ENCODE data around the gene RTN4RL2. TPM values are rescaled to one million over a fixed set of nuclear protein-coding genes. Genes with fewer than 3 reads are reported as not detected.

Gene RTN4RL2
- total and polyA plus RNA-seq, 2 donors (not counting 3 experiments of a cell fraction or from before 2014, with no cell fraction given): 0.35 to 1.3 TPM

DNA sequence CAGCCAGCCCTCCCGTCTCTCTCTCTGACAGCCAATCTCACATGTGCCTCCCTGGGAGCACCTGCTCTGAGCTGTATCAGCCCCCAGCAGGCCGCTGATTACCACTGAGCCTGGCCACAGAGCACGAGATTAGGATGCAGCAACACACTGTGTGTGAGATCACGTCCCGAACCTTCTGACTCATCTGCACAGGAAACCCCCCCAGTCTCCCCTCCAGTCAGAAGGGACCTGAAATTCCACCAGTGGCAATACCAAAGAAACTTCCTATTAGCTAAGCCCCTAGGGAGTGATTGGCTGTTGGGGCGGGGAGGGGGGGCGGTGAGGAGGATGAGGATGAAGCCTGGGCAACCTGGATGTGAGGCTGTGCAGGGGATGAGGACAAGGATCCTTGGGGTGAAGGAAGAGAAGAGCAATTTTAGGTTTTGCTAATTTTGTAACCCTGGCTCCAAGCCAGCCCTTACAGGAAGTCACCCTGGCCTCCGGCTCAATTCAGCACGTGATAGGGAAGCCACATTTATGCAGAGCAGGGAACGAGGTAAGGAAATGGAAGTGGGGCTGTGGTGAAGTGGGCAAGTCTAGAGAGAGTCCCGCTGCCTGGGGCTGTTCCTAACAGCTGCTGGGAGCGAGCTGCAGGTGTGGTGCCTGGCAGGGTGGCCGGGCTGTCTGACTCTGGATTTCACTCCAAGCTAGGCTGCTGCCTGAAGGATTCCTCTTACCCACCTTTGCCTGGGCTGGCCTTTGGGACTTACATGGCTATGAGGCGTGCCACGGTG is 35.4 kb upstream of the RTN4RL2 start:
- FAIRE-seq: peak; percentile 100

More for the DNA sequence above, 35.4 kb upstream of the RTN4RL2 start:
- TF ChIP-seq, protein P1, sequence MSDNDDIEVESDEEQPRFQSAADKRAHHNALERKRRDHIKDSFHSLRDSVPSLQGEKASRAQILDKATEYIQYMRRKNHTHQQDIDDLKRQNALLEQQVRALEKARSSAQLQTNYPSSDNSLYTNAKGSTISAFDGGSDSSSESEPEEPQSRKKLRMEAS (IDR thresholded peaks at IDR 0.05; ENCODE audit: insufficient read depth, insufficient read length): peak; percentile 81
- TF ChIP-seq MYC (IDR thresholded peaks at IDR 0.05; ENCODE audit: low read depth, low read length) (peak; percentile 34), EZH2 (IDR thresholded peaks at IDR 0.05; ENCODE audit: borderline replicate concordance, low read depth, low read length, severe bottlenecking) (no peak), FOS (IDR thresholded peaks at IDR 0.05; ENCODE audit: borderline replicate concordance, insufficient read depth, low read length) (peak; percentile 94), JUN (IDR thresholded peaks at IDR 0.05; ENCODE audit: borderline replicate concordance, insufficient read depth, insufficient read length, low read depth) (peak; percentile 93), GATA2 (IDR thresholded peaks at IDR 0.05; ENCODE audit: insufficient read depth, insufficient read length, low read depth, low read length) (peak; percentile 62), POLR2AphosphoS5 (IDR thresholded peaks at IDR 0.05; ENCODE audit: insufficient read depth, low read depth, low read length) (peak; percentile 85), POLR2A (IDR thresholded peaks at IDR 0.05; ENCODE audit: low read depth, low read length) (no peak)
- TF ChIP-seq, protein P2, sequence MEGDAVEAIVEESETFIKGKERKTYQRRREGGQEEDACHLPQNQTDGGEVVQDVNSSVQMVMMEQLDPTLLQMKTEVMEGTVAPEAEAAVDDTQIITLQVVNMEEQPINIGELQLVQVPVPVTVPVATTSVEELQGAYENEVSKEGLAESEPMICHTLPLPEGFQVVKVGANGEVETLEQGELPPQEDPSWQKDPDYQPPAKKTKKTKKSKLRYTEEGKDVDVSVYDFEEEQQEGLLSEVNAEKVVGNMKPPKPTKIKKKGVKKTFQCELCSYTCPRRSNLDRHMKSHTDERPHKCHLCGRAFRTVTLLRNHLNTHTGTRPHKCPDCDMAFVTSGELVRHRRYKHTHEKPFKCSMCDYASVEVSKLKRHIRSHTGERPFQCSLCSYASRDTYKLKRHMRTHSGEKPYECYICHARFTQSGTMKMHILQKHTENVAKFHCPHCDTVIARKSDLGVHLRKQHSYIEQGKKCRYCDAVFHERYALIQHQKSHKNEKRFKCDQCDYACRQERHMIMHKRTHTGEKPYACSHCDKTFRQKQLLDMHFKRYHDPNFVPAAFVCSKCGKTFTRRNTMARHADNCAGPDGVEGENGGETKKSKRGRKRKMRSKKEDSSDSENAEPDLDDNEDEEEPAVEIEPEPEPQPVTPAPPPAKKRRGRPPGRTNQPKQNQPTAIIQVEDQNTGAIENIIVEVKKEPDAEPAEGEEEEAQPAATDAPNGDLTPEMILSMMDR (IDR thresholded peaks at IDR 0.05; ENCODE audit: extremely low read depth in 1 of 2, insufficient read depth in 1 of 2, low read depth in 1 of 2, low read length in 2 of 2): no peak
- H3K36me3 ChIP-seq (ENCODE audit: control insufficient read depth in 2 of 2, extremely low read depth in 1 of 2, insufficient read depth in 2 of 2, low read length in 2 of 2): peaks cover 3% of the 10 kb centered on the region in 2 experiments
- H3K9me1 ChIP-seq (replicated peaks; ENCODE audit: control insufficient read depth, extremely low read depth, insufficient read depth, low read length): no peaks in the 10 kb centered on the region
- H3K79me2 ChIP-seq (ENCODE audit: control insufficient read depth, insufficient read depth, low read length): peaks cover 19% of the 10 kb centered on the region
- DNase-seq (ENCODE audit: low read depth, low spot score): peak; percentile 97
- dilution Hi-C loops (cut with MboI; ENCODE audit: extremely low pct_ligation_motif_present, low sequenced_read_pairs) (no loop called here), intact Hi-C loops (cut with micrococcal nuclease) (loop anchor here (1.0 to 10.0 kb wide), 7 partner anchors 9 to 580 kb away; no protein-coding TSS in a partner anchor)
- no peak overlapping the region for H2AFZ ChIP-seq (ENCODE audit: low read depth, low read length)
- no peak overlapping the region for H3K4me3 ChIP-seq (replicated peaks in 1 of 3; ENCODE audit: insufficient read depth in 1 of 3, low read depth in 1 of 3, low read length in 3 of 3)
- H4K20me1 ChIP-seq (replicated peaks; ENCODE audit: control insufficient read depth, extremely low read depth, insufficient read depth, low read length): no peaks in the 10 kb centered on the region
- BruUV-seq (replicated peaks): TSS peak; percentile 63
- H3K9ac ChIP-seq (replicated peaks; ENCODE audit: extremely low read depth, insufficient read depth, low read length): peak overlapping the region; percentile 53
- ChIA-PET CTCF (interaction anchor here (0.9 to 4.0 kb wide), 12 partner anchors 9 to 220 kb away, joined by 3 to 24 read pairs (median 4); partner anchors contain the start of gene SSRP1), POLR2A (interaction anchor here (0.7 to 1.5 kb wide), 5 partner anchors 9 to 141 kb away, joined by 3 to 8 read pairs (median 7); no protein-coding TSS in a partner anchor)
- H3K4me2 ChIP-seq (ENCODE audit: insufficient read depth, low read length): peak overlapping the region; percentile 81
- peak overlapping the region; percentile 81 for H3K27ac ChIP-seq (ENCODE audit: insufficient read depth, low read depth, low read length)
- peaks cover 2 to 5% of the 10 kb centered on the region in 2 experiments for H3K27me3 ChIP-seq (ENCODE audit: control insufficient read depth in 2 of 2, insufficient read depth in 2 of 2, low read length in 2 of 2)
- no peaks in the 10 kb centered on the region for H3K9me3 ChIP-seq (replicated peaks; ENCODE audit: control insufficient read depth, insufficient read depth, low read length)
- peaks cover 33% of the 10 kb centered on the region for H3K4me1 ChIP-seq (ENCODE audit: control insufficient read depth, extremely low read depth, insufficient read depth, low read length)

All from endothelial cell of umbilical vein (primary cell).